SU-DHL-6 (cell line): ENCODE measurements around the gene PLXNA2.

Experiments used
- H2AFZ ChIP-seq: fragments of 200-600 bp; sonication (generic); 2 replicates; pipeline ENCODE4 v1.6.1; 2014; ENCODE audit warnings: low read depth, mild to moderate bottlenecking, moderate library complexity, mixed read lengths, antibody characterized with exemption, low read length; ENCODE audit not compliant: severe bottlenecking
- H3F3A ChIP-seq: fragments of 200-600 bp; shearing (Covaris generic); 2 replicates; pipeline ENCODE4 v1.6.0; 2016; ENCODE audit warnings: antibody characterized with exemption, mild to moderate bottlenecking; ENCODE audit not compliant: insufficient read depth
- H3K27ac ChIP-seq: fragments of 200-600 bp; sonication (generic); 2 replicates; pipeline ENCODE4 v1.5.1; 2016; ENCODE audit warnings: low read depth, mild to moderate bottlenecking, low read length, moderate library complexity, mixed read lengths
- H3K27me3 ChIP-seq: fragments of 200-600 bp; sonication (generic), shearing (Covaris generic); 2 replicates; pipeline ENCODE4 v1.6.0; 2014; ENCODE audit warnings: mild to moderate bottlenecking, low read length
- H3K36me3 ChIP-seq: fragments of 200-600 bp; sonication (generic); 2 replicates; pipeline ENCODE4 v1.6.1; 2014; ENCODE audit warnings: mild to moderate bottlenecking, low read length, mixed read lengths
- H3K4me2 ChIP-seq: fragments of 300-600, 200-600 bp; shearing (Covaris generic), sonication (generic); 2 replicates; pipeline ENCODE4 v1.6.0; 2014; ENCODE audit warnings: low read length, low read depth, mild to moderate bottlenecking; ENCODE audit not compliant: poor library complexity, severe bottlenecking
- H3K4me3 ChIP-seq: fragments of 200-600 bp; sonication (generic); 2 replicates; pipeline ENCODE4 v1.5.1; 2014; ENCODE audit warnings: antibody characterized with exemption, low read length, mild to moderate bottlenecking, mixed read lengths; ENCODE audit not compliant: insufficient read depth, poor library complexity, severe bottlenecking
- H3K79me2 ChIP-seq: fragments of 200-600 bp; sonication (generic); 2 replicates; pipeline ENCODE4 v1.6.1; 2014; ENCODE audit warnings: mild to moderate bottlenecking, low read length, moderate library complexity; ENCODE audit not compliant: insufficient read depth
- H3K9ac ChIP-seq: fragments of 200-600 bp; sonication (generic); 2 replicates; pipeline ENCODE4 v1.7.0; 2014; ENCODE audit warnings: mild to moderate bottlenecking, low read length
- H3K9me2 ChIP-seq: fragments of 200-600 bp; sonication (generic); replicated peaks from 2 replicates; pipeline ENCODE4 v1.6.1; 2014; ENCODE audit warnings: low read length; ENCODE audit not compliant: insufficient read depth
- H3K9me3 ChIP-seq: fragments of 200-600 bp; sonication (generic); 2 replicates; pipeline ENCODE4 v1.6.1; 2014; ENCODE audit warnings: low read length, mixed read lengths; ENCODE audit not compliant: insufficient read depth
- H4K20me1 ChIP-seq: fragments of 200-600 bp; sonication (generic); 2 replicates; pipeline ENCODE4 v1.6.1; 2014; ENCODE audit warnings: low read depth, mild to moderate bottlenecking, antibody characterized with exemption, low read length, moderate library complexity, mixed read lengths
- CTCF ChIP-seq: fragments of 200-600 bp; sonication (generic); IDR thresholded peaks from one replicate; pipeline ENCODE4 v1.5.1; 2017; ENCODE audit warnings: antibody characterized with exemption, mild to moderate bottlenecking, low read length, moderate library complexity; ENCODE audit not compliant: insufficient read depth, poor library complexity, severe bottlenecking
- EZH2phosphoT487 ChIP-seq: fragments of 200-600 bp; sonication (generic), shearing (Covaris generic); conservative IDR thresholded peaks from 2 replicates; pipeline ENCODE4 v1.6.1; 2018; ENCODE audit warnings: mild to moderate bottlenecking, antibody characterized with exemption, low read length, moderate library complexity, mixed read lengths

PLXNA2 gene

GRCh38 chr1:208059409-208060001 is 184.7 kb downstream of the PLXNA2 start:
- H3K4me2 ChIP-seq = no peak overlapping the region
- TF ChIP-seq CTCF (no peak), EZH2phosphoT487 (no peak)
- H4K20me1 ChIP-seq = no peaks in the 10 kb centered on the region

GRCh38 chr1:208058756-208059155 is 185.4 kb downstream of the PLXNA2 start:
- TF ChIP-seq EZH2phosphoT487 = no peak
- no peak for TF ChIP-seq CTCF
- H3K4me2 ChIP-seq = no peak overlapping the region
- no peaks in the 10 kb centered on the region for H3K9me2 ChIP-seq
- H2AFZ ChIP-seq = no peak overlapping the region
- no peaks in the 10 kb centered on the region for H3F3A ChIP-seq
- H3K27me3 ChIP-seq = no peaks in the 10 kb centered on the region
- H3K27ac ChIP-seq = no peak overlapping the region
- no peak overlapping the region for H3K4me3 ChIP-seq
- no peaks in the 10 kb centered on the region for H3K79me2 ChIP-seq
- H4K20me1 ChIP-seq = no peaks in the 10 kb centered on the region
- no peaks in the 10 kb centered on the region for H3K9me3 ChIP-seq
- no peaks in the 10 kb centered on the region for H3K36me3 ChIP-seq
- H3K9ac ChIP-seq = no peak overlapping the region

More at GRCh38 chr1:208059409-208060001, 184.7 kb downstream of the PLXNA2 start:
- Histone ChIP-seq H3K27me3 (no peaks in the 10 kb centered on the region), H3K79me2 (no peaks in the 10 kb centered on the region), H3K36me3 (no peaks in the 10 kb centered on the region), H3K9ac (no peak overlapping the region), H3F3A (no peaks in the 10 kb centered on the region), H3K4me3 (no peak overlapping the region), H3K9me3 (no peaks in the 10 kb centered on the region), H2AFZ (no peak overlapping the region), H3K9me2 (no peaks in the 10 kb centered on the region), H3K27ac (no peak overlapping the region)

GRCh38 chr1:208058267-208058666 is 185.9 kb downstream of the PLXNA2 start:
- H3K79me2 ChIP-seq = no peaks in the 10 kb centered on the region
- H4K20me1 ChIP-seq = no peaks in the 10 kb centered on the region
- TF ChIP-seq CTCF = no peak
- no peak for TF ChIP-seq EZH2phosphoT487
- H3K27me3 ChIP-seq = no peaks in the 10 kb centered on the region
- H3K9ac ChIP-seq = no peak overlapping the region
- no peaks in the 10 kb centered on the region for H3K9me3 ChIP-seq
- H2AFZ ChIP-seq = no peak overlapping the region
- no peaks in the 10 kb centered on the region for H3K9me2 ChIP-seq
- H3F3A ChIP-seq = no peaks in the 10 kb centered on the region
- no peak overlapping the region for H3K4me3 ChIP-seq
- no peaks in the 10 kb centered on the region for H3K36me3 ChIP-seq
- no peak overlapping the region for H3K4me2 ChIP-seq
- H3K27ac ChIP-seq = no peak overlapping the region
